WTC11 (cell line): ENCODE results near the gene PRKN. TPM values are rescaled to one million over a fixed set of nuclear protein-coding genes. Genes with fewer than 3 reads are reported as not detected.

Experiments
- ATAC-seq: fragments of 200-7000 bp; cut with Tn5 transposase; 2 replicates; pipeline ENCODE4 v1.10.0; 2021; ENCODE audit warnings: mild to moderate bottlenecking, moderate library complexity
- CTCF ChIA-PET: fragments of 300-600 bp; sonication (Branson Sonifier 250); formaldehyde crosslinking; loops from one replicate; lab custom pipeline; 2021; ENCODE audit warnings: antibody characterized with exemption; lab: Charles Lee
- POLR2A ChIA-PET: fragments of 350-600 bp; sonication (Branson Sonifier 250); formaldehyde crosslinking; loops from one replicate; lab custom pipeline; 2021; ENCODE audit warnings: antibody characterized with exemption; lab: Charles Lee
- DNase-seq: peaks from one replicate; pipeline ENCODE4 v3.0.0; 2021; ENCODE audit warnings: low spot score
- H3K27ac Mint-ChIP-seq: 2 replicates; pipeline ENCODE4 v1.8.0; 2021; ENCODE audit warnings: mixed read lengths
- H3K27me3 Mint-ChIP-seq: 2 replicates; pipeline ENCODE4 v1.8.0; 2021; ENCODE audit warnings: low read depth, mild to moderate bottlenecking, moderate library complexity, mixed read lengths
- H3K36me3 Mint-ChIP-seq: 2 replicates; pipeline ENCODE4 v1.8.0; 2021; ENCODE audit warnings: mixed read lengths
- H3K4me1 Mint-ChIP-seq: 2 replicates; pipeline ENCODE4 v1.8.0; 2022; ENCODE audit warnings: mixed read lengths
- H3K4me3 Mint-ChIP-seq: 2 replicates; pipeline ENCODE4 v1.8.0; 2021; ENCODE audit warnings: mild to moderate bottlenecking, moderate library complexity, mixed read lengths
- H3K9me3 Mint-ChIP-seq: 2 replicates; pipeline ENCODE4 v1.8.0; 2021; ENCODE audit warnings: mixed read lengths
- ATF3 ChIP-seq: sonication (generic); formaldehyde crosslinking; conservative IDR thresholded peaks from 2 replicates; pipeline ENCODE4 v1.8.1; 2022; ENCODE audit warnings: mild to moderate bottlenecking, missing genetic modification reagents
- CBFB ChIP-seq: sonication (generic); formaldehyde crosslinking; IDR thresholded peaks from 2 replicates; pipeline ENCODE4 v1.8.1; 2022; ENCODE audit warnings: mild to moderate bottlenecking, low read depth, missing genetic modification reagents
- CREB1 ChIP-seq: sonication (generic); formaldehyde crosslinking; IDR thresholded peaks from 2 replicates; pipeline ENCODE4 v1.8.0; 2023; ENCODE audit warnings: mild to moderate bottlenecking, missing genetic modification reagents
- CREM ChIP-seq: sonication (generic); formaldehyde crosslinking; IDR thresholded peaks from 2 replicates; pipeline ENCODE4 v1.8.1; 2022; ENCODE audit warnings: mild to moderate bottlenecking, missing genetic modification reagents, moderate library complexity
- E2F1 ChIP-seq: sonication (generic); formaldehyde crosslinking; IDR thresholded peaks from 2 replicates; pipeline ENCODE4 v1.8.0; 2022; ENCODE audit warnings: mild to moderate bottlenecking, missing genetic modification reagents
- ERG ChIP-seq: fragments of 250-450 bp; sonication (Bioruptor Pico); IDR thresholded peaks from 2 replicates; pipeline ENCODE4 v1.8.0; 2021; ENCODE audit warnings: mild to moderate bottlenecking
- JAZF1 ChIP-seq: fragments of 250-450 bp; sonication (Bioruptor Pico); IDR thresholded peaks from 2 replicates; pipeline ENCODE4 v1.9.0; 2021; ENCODE audit warnings: moderate library complexity, mild to moderate bottlenecking, inconsistent platforms
- JUN ChIP-seq: sonication (generic); formaldehyde crosslinking; IDR thresholded peaks from 2 replicates; pipeline ENCODE4 v1.8.0; 2023; ENCODE audit warnings: mild to moderate bottlenecking, missing genetic modification reagents
- MXD4 ChIP-seq: fragments of 250-450 bp; sonication (Bioruptor Pico); IDR thresholded peaks from 2 replicates; pipeline ENCODE4 v1.8.0; 2021; ENCODE audit warnings: mild to moderate bottlenecking, moderate library complexity, borderline replicate concordance
- NFATC4 ChIP-seq: fragments of 250-450 bp; sonication (Bioruptor Pico); IDR thresholded peaks from 2 replicates; pipeline ENCODE4 v1.9.0; 2021; ENCODE audit warnings: mild to moderate bottlenecking
- NFE2L1 ChIP-seq: sonication (generic); formaldehyde crosslinking; IDR thresholded peaks from 2 replicates; pipeline ENCODE4 v1.8.1; 2023; ENCODE audit warnings: missing genetic modification reagents
- NR3C1 ChIP-seq: sonication (generic); formaldehyde crosslinking; conservative IDR thresholded peaks from 2 replicates; pipeline ENCODE4 v1.8.1; 2023; ENCODE audit warnings: low read depth, mild to moderate bottlenecking, missing genetic modification reagents
- TEAD1 ChIP-seq: sonication (generic); formaldehyde crosslinking; IDR thresholded peaks from 2 replicates; pipeline ENCODE4 v1.8.0; 2022; ENCODE audit warnings: mild to moderate bottlenecking, missing genetic modification reagents
- TEAD4 ChIP-seq: sonication (generic); formaldehyde crosslinking; IDR thresholded peaks from 2 replicates; pipeline ENCODE4 v1.8.0; 2022; ENCODE audit warnings: mild to moderate bottlenecking, missing genetic modification reagents
- ZBTB21 ChIP-seq: sonication (generic); formaldehyde crosslinking; IDR thresholded peaks from 2 replicates; pipeline ENCODE4 v1.8.1; 2023; ENCODE audit warnings: mild to moderate bottlenecking, missing genetic modification reagents, borderline replicate concordance
- ZMAT4 ChIP-seq: fragments of 250-450 bp; sonication (Bioruptor Pico); IDR thresholded peaks from 2 replicates; pipeline ENCODE4 v1.9.0; 2021; ENCODE audit warnings: mild to moderate bottlenecking
- ZNF219 ChIP-seq: sonication (generic); formaldehyde crosslinking; IDR thresholded peaks from 2 replicates; pipeline ENCODE4 v1.8.0; 2023; ENCODE audit warnings: missing genetic modification reagents, mild to moderate bottlenecking, borderline replicate concordance
- ZNF263 ChIP-seq: sonication (generic); formaldehyde crosslinking; IDR thresholded peaks from 2 replicates; pipeline ENCODE4 v1.8.1; 2022; ENCODE audit warnings: low read depth, mild to moderate bottlenecking, moderate library complexity, missing genetic modification reagents
- ZNF317 ChIP-seq: sonication (generic); formaldehyde crosslinking; IDR thresholded peaks from 2 replicates; pipeline ENCODE4 v1.8.1; 2023; ENCODE audit warnings: low read depth, mild to moderate bottlenecking, moderate library complexity, missing genetic modification reagents, borderline replicate concordance
- ZNF425 ChIP-seq: fragments of 250-450 bp; sonication (Bioruptor Pico); conservative IDR thresholded peaks from 2 replicates; pipeline ENCODE4 v1.9.0; 2021; ENCODE audit warnings: mild to moderate bottlenecking
- ZNF512 ChIP-seq: sonication (generic); formaldehyde crosslinking; IDR thresholded peaks from 2 replicates; pipeline ENCODE4 v1.8.1; 2022; ENCODE audit warnings: missing genetic modification reagents, borderline replicate concordance
- ZNF532 ChIP-seq: fragments of 250-450 bp; sonication (Bioruptor Pico); IDR thresholded peaks from 2 replicates; pipeline ENCODE4 v1.9.0; 2021; ENCODE audit warnings: mild to moderate bottlenecking, borderline replicate concordance
- ZNF671 ChIP-seq: fragments of 250-450 bp; sonication (Bioruptor Pico); IDR thresholded peaks from 2 replicates; pipeline ENCODE4 v1.8.0; 2021; ENCODE audit warnings: mild to moderate bottlenecking
- ZSCAN18 ChIP-seq: fragments of 250-450 bp; sonication (Bioruptor Pico); IDR thresholded peaks from 2 replicates; pipeline ENCODE4 v2.1.2; 2022; ENCODE audit warnings: mild to moderate bottlenecking, moderate library complexity
- total RNA-seq: library from RNA; stranded (reverse); gene quantifications from 3 replicates; pipeline ENCODE4 v1.2.3, GENCODE V29; 2021

PRKN gene
- total RNA-seq, 1 experiment from 2014 or later: 0.59 TPM

GRCh38 chr6:161410076-161410475 lies 1317.5 kb downstream of the PRKN start:
- Mint-ChIP-seq H3K27me3 (0 out of 2 replicates have a peak, but pooled peaks cover 3% of the 10 kb centered on the region), H3K4me3 (no peak overlapping the region), H3K9me3 (no peaks in the 10 kb centered on the region; the same call in 1 of the 2 replicates), H3K36me3 (no peaks in the 10 kb centered on the region), H3K4me1 (peaks cover 15% of the 10 kb centered on the region), H3K27ac (no peak overlapping the region)
- DNase-seq: no peak
- CTCF ChIA-PET: interaction anchor here (0.6 to 1.2 kb wide), 3 partner anchors 8 to 444 kb away, joined by 3 to 9 read pairs (median 4); no protein-coding TSS in a partner anchor
- ATAC-seq: no peak
- POLR2A ChIA-PET: interaction anchor here (0.8 kb wide), 1 partner anchor 28 kb away, joined by 3 read pairs; no protein-coding TSS in a partner anchor
- TF ChIP-seq ZNF512 (no peak), JAZF1 (CRISPR knock-in tag) (no peak), ZNF317 (no peak), ZNF263 (CRISPR knock-in tag) (no peak), CREB1 (CRISPR knock-in tag) (no peak), ZNF219 (CRISPR knock-in tag) (no peak), NFATC4 (CRISPR knock-in tag) (no peak), ZBTB21 (CRISPR knock-in tag) (no peak), ZNF425 (CRISPR knock-in tag) (no peak), NFE2L1 (CRISPR knock-in tag) (no peak), ATF3 (CRISPR knock-in tag) (no peak), E2F1 (no peak), TEAD4 (CRISPR knock-in tag) (no peak), ZNF671 (CRISPR knock-in tag) (no peak), JUN (CRISPR knock-in tag) (no peak), ZSCAN18 (CRISPR knock-in tag) (no peak), CBFB (CRISPR knock-in tag) (no peak)

- no peak for DNase-seq
- peaks cover 2% of the 10 kb centered on the region; the same call in 1 of the 2 replicates for H3K9me3 Mint-ChIP-seq
- H3K27ac Mint-ChIP-seq: no peak overlapping the region
- no peaks in the 10 kb centered on the region for H3K36me3 Mint-ChIP-seq
- ChIA-PET CTCF (no interaction called here), POLR2A (no interaction called here)
- no peak overlapping the region for H3K4me3 Mint-ChIP-seq
- no peak for ATAC-seq
- H3K4me1 Mint-ChIP-seq: peaks cover 8% of the 10 kb centered on the region
- H3K27me3 Mint-ChIP-seq: 0 out of 2 replicates have a peak, but pooled peaks cover 3% of the 10 kb centered on the region
- no peak for TF ChIP-seq ERG (CRISPR knock-in tag)
- TF ChIP-seq CREM (CRISPR knock-in tag): no peak
- no peak for TF ChIP-seq ZNF532 (CRISPR knock-in tag)
- TF ChIP-seq NR3C1: no peak
- TF ChIP-seq MXD4 (CRISPR knock-in tag): no peak
- TF ChIP-seq TEAD1 (CRISPR knock-in tag): no peak
- no peak for TF ChIP-seq ZMAT4
Observed at GRCh38 chr6:161409353-161409752, 1318.2 kb downstream of the PRKN start.
